Stomach (tissue), 9 donors: ENCODE measurements around the gene CACNA2D2. TPM values are rescaled to one million over a fixed set of nuclear protein-coding genes. Genes with fewer than 3 reads are reported as not detected.

Experiments
- DNase-seq, 2 donors: peaks; one replicate each; pipeline versions ENCODE4 v3.0.0 to v3.0.0-alpha.2; 2013 to 2019
- H3K27ac ChIP-seq, 5 donors: fragments of 200-600 bp in 4 of 5; sonication (generic) in 4 of 5; one replicate each; pipeline ENCODE4 v1.5.1; 2013 to 2019; ENCODE audit warnings: mild to moderate bottlenecking in 1 of 5, moderate library complexity in 1 of 5
- H3K27me3 ChIP-seq, 3 donors: fragments of 200-600 bp; sonication (generic); one replicate each; pipeline ENCODE4 v1.5.1; 2017 to 2019; ENCODE audit warnings: mixed run types in 1 of 3
- H3K36me3 ChIP-seq, 4 donors: fragments of 200-600 bp; sonication (generic); 1 replicate in 3 of 4; 2 replicates in 1 of 4; pipeline ENCODE4 v1.5.1; 2016 to 2019
- H3K4me1 ChIP-seq, 4 donors: fragments of 200-600 bp; sonication (generic); one replicate each; pipeline ENCODE4 v1.5.1; 2016 to 2019
- H3K4me3 ChIP-seq, 4 donors: fragments of 200-600 bp; sonication (generic) in 3 of 4; one replicate each; pipeline ENCODE4 v1.5.1; 2016 to 2019; ENCODE audit warnings: mild to moderate bottlenecking in 1 of 4
- H3K9me3 ChIP-seq, 4 donors: fragments of 200-600 bp; sonication (generic); one replicate each; pipeline ENCODE4 v1.5.1; 2016 to 2019
- CTCF ChIP-seq, 7 experiments: fragments of 450-650 bp in 4 of 7; fragments of 200-600 bp in 3 of 7; sonication (generic) in 3 of 7; IDR thresholded peaks; one replicate each; pipeline ENCODE4 v1.5.1; 2016 to 2019; ENCODE audit warnings: antibody characterized with exemption in 7 of 7, control low read depth in 2 of 7, mild to moderate bottlenecking in 1 of 7
- EP300 ChIP-seq: sonication (generic); formaldehyde crosslinking; IDR thresholded peaks from one replicate; pipeline ENCODE4 v1.6.1; 2017; ENCODE audit warnings: antibody characterized with exemption
- POLR2A ChIP-seq, 4 donors: fragments of 450-650 bp; IDR thresholded peaks; one replicate each; pipeline ENCODE4 v1.6.1; 2016; ENCODE audit warnings: antibody characterized with exemption in 4 of 4, control low read depth in 2 of 4, mild to moderate bottlenecking in 1 of 4, moderate library complexity in 1 of 4
- POLR2AphosphoS5 ChIP-seq, 3 donors: sonication (generic); formaldehyde crosslinking; IDR thresholded peaks; one replicate each; pipeline ENCODE4 v1.6.1; 2016; ENCODE audit warnings: antibody characterized with exemption in 3 of 3
- WGBS, 5 donors: extraction: QIAGEN DNeasy Blood & Tissue Kit in 3 of 5; methylation state at CpG; one replicate each; pipeline versions ENCODE4 v1.1.5 to v1.1.7; 2013 to 2018; 5-methylcytosine and 5-hydroxymethylcytosine counted together
- intact Hi-C: fragments of 100-400 bp; cut with DNase I; formaldehyde crosslinking; loops from one replicate; pipeline ENCODE4 v1.15.1; 2023; ENCODE audit warnings: low total_unique reads
- polyA plus RNA-seq, 3 donors: library from polyadenylated mRNA; stranded (reverse); fragments of 200-250 nt; gene quantifications; one replicate each; pipeline ENCODE4 v1.2.3, GENCODE V29; 2013
- total RNA-seq, 5 donors: library from RNA; depleted of rRNA; stranded (reverse); fragments of >200 nt; gene quantifications; one replicate each; pipeline versions ENCODE4 v1.1.0 to v1.2.3, GENCODE V29; 2014 to 2016
- donor health status: healthy with polysubstance abuse.
- donor health status: Bipolar disorder and iron deficiency.
- donor health status: healthy.

CACNA2D2 gene
- total and polyA plus RNA-seq, 8 donors = 0.92 to 45.8 (median 1.9) TPM

- Histone ChIP-seq H3K36me3 (no peaks in the 10 kb centered on the region), H3K4me1 (peaks cover 31 to 52% (median 48%) of the 10 kb centered on the region in 4 donors), H3K9me3 (no peaks in the 10 kb centered on the region), H3K4me3 (no peak overlapping the region), H3K27me3 (no peaks in the 10 kb centered on the region), H3K27ac (no peak overlapping the region)
- intact Hi-C loops = no loop called here
- DNase-seq = peak in 1 of 2 donors; percentile 50
- TF ChIP-seq EP300 (no peak), CTCF (IDR thresholded peaks at IDR 0.05) (no peak), POLR2A (IDR thresholded peaks at IDR 0.05) (no peak), POLR2AphosphoS5 (IDR thresholded peaks at IDR 0.05) (no peak)
- WGBS, 5 donors = 38 to 64% (median 45%) methylated on average over 5 to 7 of the region's 7 CpGs
Observed at GRCh38 chr3:50441424-50442217, 61.8 kb downstream of the CACNA2D2 start.

- Histone ChIP-seq H3K4me1 (peaks cover 3 to 15% (median 8%) of the 10 kb centered on the region in 4 donors), H3K27ac (no peak overlapping the region), H3K36me3 (no peaks in the 10 kb centered on the region), H3K4me3 (no peak overlapping the region), H3K27me3 (no peaks in the 10 kb centered on the region), H3K9me3 (no peaks in the 10 kb centered on the region)
- intact Hi-C loops = loop anchor here (5.0 kb wide), 1 partner anchor 106 kb away; no protein-coding TSS in a partner anchor
- 7 to 56% (median 12%) methylated on average over 2 to 5 of the region's 5 CpGs; no CpG with 5 or more reads in 1 of the 5 donors for WGBS, 5 donors
- peak; percentile 90 for DNase-seq
- TF ChIP-seq CTCF (IDR thresholded peaks at IDR 0.05) (peak in 5 of 7 experiments; percentile 79 to 95 (median 92)), POLR2AphosphoS5 (IDR thresholded peaks at IDR 0.05) (peak in 1 of 3 donors; percentile 32), EP300 (no peak), POLR2A (IDR thresholded peaks at IDR 0.05) (no peak)
Observed at GRCh38 chr3:50436114-50436674, 67.2 kb downstream of the CACNA2D2 start.

- Histone ChIP-seq H3K9me3 (no peaks in the 10 kb centered on the region), H3K27ac (no peak overlapping the region), H3K4me1 (peaks cover 3 to 15% (median 8%) of the 10 kb centered on the region in 4 donors), H3K4me3 (no peak overlapping the region), H3K36me3 (no peaks in the 10 kb centered on the region), H3K27me3 (no peaks in the 10 kb centered on the region)
- 30 to 36% (median 34%) methylated on average over 12 of the region's 12 CpGs for WGBS, 5 donors
- TF ChIP-seq POLR2AphosphoS5 (IDR thresholded peaks at IDR 0.05) = no peak
- no peak for TF ChIP-seq CTCF (IDR thresholded peaks at IDR 0.05)
- no peak for TF ChIP-seq EP300
- TF ChIP-seq POLR2A (IDR thresholded peaks at IDR 0.05) = no peak
- DNase-seq = no peak
- intact Hi-C loops = loop anchor here (5.0 kb wide), 1 partner anchor 107 kb away; no protein-coding TSS in a partner anchor
Observed at GRCh38 chr3:50435371-50436113, 67.9 kb downstream of the CACNA2D2 start.

- Histone ChIP-seq H3K4me1 (peaks cover 3 to 15% (median 8%) of the 10 kb centered on the region in 4 donors), H3K9me3 (no peaks in the 10 kb centered on the region), H3K27ac (no peak overlapping the region), H3K4me3 (no peak overlapping the region), H3K36me3 (no peaks in the 10 kb centered on the region), H3K27me3 (no peaks in the 10 kb centered on the region)
- 23 to 72% (median 44%) methylated on average over 4 to 5 of the region's 5 CpGs for WGBS, 5 donors
- intact Hi-C loops = no loop called here
- DNase-seq = peak in 1 of 2 donors; percentile 39
- no peak for TF ChIP-seq EP300
- no peak for TF ChIP-seq POLR2A (IDR thresholded peaks at IDR 0.05)
- no peak for TF ChIP-seq POLR2AphosphoS5 (IDR thresholded peaks at IDR 0.05)
- no peak for TF ChIP-seq CTCF (IDR thresholded peaks at IDR 0.05)
Observed at GRCh38 chr3:50433954-50434353, 69.5 kb downstream of the CACNA2D2 start.
